ENCODE data around the gene CD38.

DNA sequence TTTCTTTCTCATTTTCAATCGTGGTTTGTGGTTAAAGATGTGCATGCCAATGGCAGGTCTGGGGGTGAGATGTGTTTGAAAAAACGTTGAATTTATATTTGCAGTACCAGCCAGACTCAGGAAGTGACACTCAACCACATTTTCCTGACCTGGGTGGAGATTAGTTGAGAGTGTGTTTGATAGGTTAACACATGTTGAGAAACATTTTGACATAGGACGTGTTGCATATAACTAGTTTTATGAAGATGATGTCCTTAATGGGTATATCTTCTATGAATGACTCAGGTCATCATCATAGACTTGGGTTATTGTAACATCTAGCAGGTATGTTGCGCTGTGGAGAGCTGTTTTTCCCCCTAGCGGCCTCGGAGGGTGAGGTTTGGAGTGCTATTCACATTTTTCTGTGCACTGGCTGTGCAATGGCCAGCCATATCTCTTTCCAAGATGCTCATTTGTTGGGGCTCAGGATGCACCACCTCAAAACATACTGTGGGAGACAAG is 21.7 kb upstream of the CD38 start:
- TF ChIP-seq, protein P1, sequence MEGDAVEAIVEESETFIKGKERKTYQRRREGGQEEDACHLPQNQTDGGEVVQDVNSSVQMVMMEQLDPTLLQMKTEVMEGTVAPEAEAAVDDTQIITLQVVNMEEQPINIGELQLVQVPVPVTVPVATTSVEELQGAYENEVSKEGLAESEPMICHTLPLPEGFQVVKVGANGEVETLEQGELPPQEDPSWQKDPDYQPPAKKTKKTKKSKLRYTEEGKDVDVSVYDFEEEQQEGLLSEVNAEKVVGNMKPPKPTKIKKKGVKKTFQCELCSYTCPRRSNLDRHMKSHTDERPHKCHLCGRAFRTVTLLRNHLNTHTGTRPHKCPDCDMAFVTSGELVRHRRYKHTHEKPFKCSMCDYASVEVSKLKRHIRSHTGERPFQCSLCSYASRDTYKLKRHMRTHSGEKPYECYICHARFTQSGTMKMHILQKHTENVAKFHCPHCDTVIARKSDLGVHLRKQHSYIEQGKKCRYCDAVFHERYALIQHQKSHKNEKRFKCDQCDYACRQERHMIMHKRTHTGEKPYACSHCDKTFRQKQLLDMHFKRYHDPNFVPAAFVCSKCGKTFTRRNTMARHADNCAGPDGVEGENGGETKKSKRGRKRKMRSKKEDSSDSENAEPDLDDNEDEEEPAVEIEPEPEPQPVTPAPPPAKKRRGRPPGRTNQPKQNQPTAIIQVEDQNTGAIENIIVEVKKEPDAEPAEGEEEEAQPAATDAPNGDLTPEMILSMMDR (IDR thresholded peaks at IDR 0.05; ENCODE audit: insufficient read depth, low read depth, low read length) = peak; percentile 50
- TF ChIP-seq EZH2 (IDR thresholded peaks at IDR 0.05; ENCODE audit: insufficient read depth, low read length) = no peak

Data from astrocyte (in vitro differentiated cells and primary cell).